HL-60 (cell line): ENCODE results near the gene RECK.
A peak's percentile ranks its signal among the peaks of the same experiment; 100 is the strongest.

Experiments
- DNase-seq, 2 experiments: peaks; one replicate each; pipeline ENCODE4 v3.0.0-alpha.2; 2010 to 2020; ENCODE audit warnings: low read depth in 1 of 2, low spot score in 1 of 2
- H3K27ac ChIP-seq: fragments of 250-450 bp; sonication (Bioruptor Pico); replicated peaks from 2 replicates; pipeline ENCODE4 v1.5.1; 2020; ENCODE audit warnings: mild to moderate bottlenecking, moderate library complexity
- H3K27me3 ChIP-seq: fragments of 250-450 bp; sonication (Bioruptor Pico); 2 replicates; pipeline ENCODE4 v1.5.1; 2021; ENCODE audit warnings: mild to moderate bottlenecking, moderate library complexity; ENCODE audit not compliant: insufficient read depth, poor library complexity, severe bottlenecking
- H3K4me3 ChIP-seq: replicated peaks from 2 replicates; pipeline ENCODE4 v1.5.1; 2011; ENCODE audit warnings: mild to moderate bottlenecking, control low read depth, low read length; ENCODE audit not compliant: insufficient read depth
- GABPA ChIP-seq: IDR thresholded peaks from 2 replicates; pipeline ENCODE4 v1.6.1; 2012; ENCODE audit warnings: low read depth
- POLR2AphosphoS5 ChIP-seq: IDR thresholded peaks from 2 replicates; pipeline ENCODE4 v1.6.1; 2012; ENCODE audit warnings: low read depth
- SPI1 ChIP-seq: IDR thresholded peaks from 2 replicates; pipeline ENCODE4 v1.6.1; 2012; ENCODE audit warnings: low read depth, mild to moderate bottlenecking, borderline replicate concordance
- TF ChIP-seq, protein P1 (sequence below): IDR thresholded peaks from 2 replicates; pipeline ENCODE4 v1.6.1; 2012; ENCODE audit warnings: low read depth; ENCODE audit not compliant: insufficient replicate concordance
- TF ChIP-seq, protein P2 (sequence below): IDR thresholded peaks from one replicate; pipeline ENCODE4 v1.5.1; 2011; ENCODE audit warnings: low read length, control low read depth, inconsistent platforms; ENCODE audit not compliant: insufficient read depth

RECK gene

DNA sequence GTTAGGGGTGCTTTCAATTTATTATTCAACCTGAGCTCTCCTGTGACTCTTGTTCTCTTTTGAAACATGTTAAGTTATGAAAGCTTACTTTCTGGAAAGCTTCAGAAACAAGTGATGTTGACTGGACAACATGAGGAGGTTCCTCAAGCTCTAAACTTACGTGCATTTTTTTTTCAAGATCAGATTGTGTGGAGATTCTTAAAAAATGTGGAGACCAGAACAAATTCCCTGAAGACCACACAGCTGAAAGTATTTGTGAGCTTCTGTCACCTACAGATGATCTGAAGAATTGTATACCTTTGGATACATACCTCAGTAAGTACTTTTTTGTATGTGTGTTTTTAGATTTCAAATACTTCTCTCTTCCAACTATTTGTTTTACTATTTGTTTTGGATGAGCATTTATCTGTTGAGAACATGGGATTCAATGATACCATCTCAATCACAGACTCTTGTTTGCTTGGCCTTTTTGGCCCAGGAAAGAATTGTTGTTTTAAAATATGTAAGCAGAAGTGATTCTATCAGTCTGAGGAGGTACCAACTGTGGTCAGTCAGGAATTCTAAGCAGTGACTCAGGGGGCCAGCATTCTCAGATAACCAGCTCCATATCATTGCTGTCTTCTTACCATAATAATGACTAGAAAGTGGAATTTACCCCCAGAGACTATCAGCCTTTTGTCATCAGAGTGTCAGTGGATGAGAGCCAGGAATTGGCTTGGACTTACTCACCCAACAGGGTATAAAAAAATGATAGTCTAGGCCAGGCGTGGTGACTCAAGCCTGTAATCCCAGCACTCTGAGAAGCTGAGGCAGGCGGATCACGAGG is 65.4 kb downstream of the RECK start:
- Histone ChIP-seq H3K4me3 (no peak overlapping the region), H3K27me3 (no peaks in the 10 kb centered on the region), H3K27ac (no peak overlapping the region)
- no peak for DNase-seq
- TF ChIP-seq GABPA: no peak
- TF ChIP-seq, protein P1, sequence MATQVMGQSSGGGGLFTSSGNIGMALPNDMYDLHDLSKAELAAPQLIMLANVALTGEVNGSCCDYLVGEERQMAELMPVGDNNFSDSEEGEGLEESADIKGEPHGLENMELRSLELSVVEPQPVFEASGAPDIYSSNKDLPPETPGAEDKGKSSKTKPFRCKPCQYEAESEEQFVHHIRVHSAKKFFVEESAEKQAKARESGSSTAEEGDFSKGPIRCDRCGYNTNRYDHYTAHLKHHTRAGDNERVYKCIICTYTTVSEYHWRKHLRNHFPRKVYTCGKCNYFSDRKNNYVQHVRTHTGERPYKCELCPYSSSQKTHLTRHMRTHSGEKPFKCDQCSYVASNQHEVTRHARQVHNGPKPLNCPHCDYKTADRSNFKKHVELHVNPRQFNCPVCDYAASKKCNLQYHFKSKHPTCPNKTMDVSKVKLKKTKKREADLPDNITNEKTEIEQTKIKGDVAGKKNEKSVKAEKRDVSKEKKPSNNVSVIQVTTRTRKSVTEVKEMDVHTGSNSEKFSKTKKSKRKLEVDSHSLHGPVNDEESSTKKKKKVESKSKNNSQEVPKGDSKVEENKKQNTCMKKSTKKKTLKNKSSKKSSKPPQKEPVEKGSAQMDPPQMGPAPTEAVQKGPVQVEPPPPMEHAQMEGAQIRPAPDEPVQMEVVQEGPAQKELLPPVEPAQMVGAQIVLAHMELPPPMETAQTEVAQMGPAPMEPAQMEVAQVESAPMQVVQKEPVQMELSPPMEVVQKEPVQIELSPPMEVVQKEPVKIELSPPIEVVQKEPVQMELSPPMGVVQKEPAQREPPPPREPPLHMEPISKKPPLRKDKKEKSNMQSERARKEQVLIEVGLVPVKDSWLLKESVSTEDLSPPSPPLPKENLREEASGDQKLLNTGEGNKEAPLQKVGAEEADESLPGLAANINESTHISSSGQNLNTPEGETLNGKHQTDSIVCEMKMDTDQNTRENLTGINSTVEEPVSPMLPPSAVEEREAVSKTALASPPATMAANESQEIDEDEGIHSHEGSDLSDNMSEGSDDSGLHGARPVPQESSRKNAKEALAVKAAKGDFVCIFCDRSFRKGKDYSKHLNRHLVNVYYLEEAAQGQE: no peak
- TF ChIP-seq, protein P2, sequence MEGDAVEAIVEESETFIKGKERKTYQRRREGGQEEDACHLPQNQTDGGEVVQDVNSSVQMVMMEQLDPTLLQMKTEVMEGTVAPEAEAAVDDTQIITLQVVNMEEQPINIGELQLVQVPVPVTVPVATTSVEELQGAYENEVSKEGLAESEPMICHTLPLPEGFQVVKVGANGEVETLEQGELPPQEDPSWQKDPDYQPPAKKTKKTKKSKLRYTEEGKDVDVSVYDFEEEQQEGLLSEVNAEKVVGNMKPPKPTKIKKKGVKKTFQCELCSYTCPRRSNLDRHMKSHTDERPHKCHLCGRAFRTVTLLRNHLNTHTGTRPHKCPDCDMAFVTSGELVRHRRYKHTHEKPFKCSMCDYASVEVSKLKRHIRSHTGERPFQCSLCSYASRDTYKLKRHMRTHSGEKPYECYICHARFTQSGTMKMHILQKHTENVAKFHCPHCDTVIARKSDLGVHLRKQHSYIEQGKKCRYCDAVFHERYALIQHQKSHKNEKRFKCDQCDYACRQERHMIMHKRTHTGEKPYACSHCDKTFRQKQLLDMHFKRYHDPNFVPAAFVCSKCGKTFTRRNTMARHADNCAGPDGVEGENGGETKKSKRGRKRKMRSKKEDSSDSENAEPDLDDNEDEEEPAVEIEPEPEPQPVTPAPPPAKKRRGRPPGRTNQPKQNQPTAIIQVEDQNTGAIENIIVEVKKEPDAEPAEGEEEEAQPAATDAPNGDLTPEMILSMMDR: no peak
- no peak for TF ChIP-seq POLR2AphosphoS5
- TF ChIP-seq SPI1: no peak

DNA sequence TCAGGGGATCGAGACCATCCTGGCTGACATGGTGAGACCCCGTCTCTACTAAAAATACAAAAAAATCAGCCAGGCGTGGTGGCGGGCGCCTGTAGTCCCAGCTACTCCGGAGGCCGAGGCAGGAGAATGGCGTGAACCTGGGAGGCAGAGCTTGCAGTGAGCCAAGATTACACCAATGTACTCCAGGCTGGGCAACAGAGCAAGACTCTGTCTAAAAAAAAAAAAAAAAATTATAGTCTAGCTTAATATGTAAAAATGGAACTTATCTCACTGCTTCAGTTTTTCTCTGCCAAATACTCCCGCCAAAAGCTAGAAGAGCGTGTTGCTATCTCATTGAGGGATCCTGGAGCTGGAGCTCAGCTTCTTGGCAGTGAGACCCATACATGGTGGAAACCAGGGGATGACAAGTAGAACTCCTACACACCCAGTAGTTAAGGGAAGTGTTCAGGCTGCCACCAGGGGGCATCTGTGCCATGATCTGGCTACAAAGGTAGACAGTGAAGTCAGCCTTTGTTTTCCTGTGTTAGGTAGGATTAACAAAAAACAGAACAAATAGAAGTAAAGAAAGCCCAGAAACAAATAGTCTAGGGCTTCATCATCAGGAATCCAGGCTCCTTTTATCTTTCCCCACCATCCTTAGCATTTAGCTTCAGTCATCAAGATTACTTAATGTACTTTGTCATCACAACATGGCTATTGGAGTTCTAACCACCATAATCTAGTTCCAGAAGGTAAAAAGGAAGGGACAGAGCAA is 66.2 kb downstream of the RECK start:
- DNase-seq: peak; percentile 55 to 92
- TF ChIP-seq, protein P1: no peak
- TF ChIP-seq, protein P2: peak; percentile 85
- TF ChIP-seq SPI1: peak; percentile 63; the same call in 1 of the 2 replicates
- Histone ChIP-seq H3K4me3 (no peak overlapping the region), H3K27me3 (no peaks in the 10 kb centered on the region), H3K27ac (no peak overlapping the region; the same call in 1 of the 2 replicates)

- Histone ChIP-seq H3K27ac (no peak overlapping the region), H3K27me3 (no peaks in the 10 kb centered on the region), H3K4me3 (no peak overlapping the region)
- no peak for TF ChIP-seq SPI1
- TF ChIP-seq, protein P2: no peak
- TF ChIP-seq, protein P1: no peak
- no peak for TF ChIP-seq GABPA
- TF ChIP-seq POLR2AphosphoS5: no peak
- DNase-seq: no peak
Measured at GRCh38 chr9:36109071-36109470, 72.4 kb downstream of the RECK start.
